NCI-H1694 (cell line): ENCODE data around the gene TMEM131L.
"Not testable (repeated sequence)": the region's sequence is repeated elsewhere in the genome, so short reads cannot be mapped to it uniquely, and the experiment has no call there.

Experiments used
- DNase-seq: peaks from one replicate; lab custom pipeline; 2025; lab: John Stamatoyannopoulos, UW

Gene TMEM131L

GRCh38 chr4:153507310-153508073 lies 41.3 kb downstream of the TMEM131L start:
- DNase-seq = no peak

DNA sequence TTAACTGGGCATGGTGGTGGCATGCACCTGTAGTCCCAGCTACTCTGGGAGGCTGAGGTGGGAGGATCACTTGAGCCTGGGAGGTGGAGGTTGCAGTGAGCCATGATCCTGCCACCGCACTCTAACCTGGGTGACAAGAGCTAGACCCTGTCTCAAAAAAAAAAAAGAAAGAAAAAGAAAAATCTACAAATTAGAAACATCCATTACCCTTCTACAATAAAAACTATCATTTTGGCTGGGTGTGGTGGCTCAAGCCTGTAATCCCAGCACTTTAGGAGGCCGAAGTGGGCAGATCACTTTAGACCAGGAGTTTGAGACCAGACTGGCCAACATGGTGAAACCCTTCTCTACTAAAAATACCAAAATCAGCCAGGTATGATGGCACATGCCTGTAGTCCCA lies 43.1 kb downstream of the TMEM131L start:
- not testable (repeated sequence) for DNase-seq

GRCh38 chr4:153509724-153510123 lies 43.6 kb downstream of the TMEM131L start:
- no peak for DNase-seq

DNA sequence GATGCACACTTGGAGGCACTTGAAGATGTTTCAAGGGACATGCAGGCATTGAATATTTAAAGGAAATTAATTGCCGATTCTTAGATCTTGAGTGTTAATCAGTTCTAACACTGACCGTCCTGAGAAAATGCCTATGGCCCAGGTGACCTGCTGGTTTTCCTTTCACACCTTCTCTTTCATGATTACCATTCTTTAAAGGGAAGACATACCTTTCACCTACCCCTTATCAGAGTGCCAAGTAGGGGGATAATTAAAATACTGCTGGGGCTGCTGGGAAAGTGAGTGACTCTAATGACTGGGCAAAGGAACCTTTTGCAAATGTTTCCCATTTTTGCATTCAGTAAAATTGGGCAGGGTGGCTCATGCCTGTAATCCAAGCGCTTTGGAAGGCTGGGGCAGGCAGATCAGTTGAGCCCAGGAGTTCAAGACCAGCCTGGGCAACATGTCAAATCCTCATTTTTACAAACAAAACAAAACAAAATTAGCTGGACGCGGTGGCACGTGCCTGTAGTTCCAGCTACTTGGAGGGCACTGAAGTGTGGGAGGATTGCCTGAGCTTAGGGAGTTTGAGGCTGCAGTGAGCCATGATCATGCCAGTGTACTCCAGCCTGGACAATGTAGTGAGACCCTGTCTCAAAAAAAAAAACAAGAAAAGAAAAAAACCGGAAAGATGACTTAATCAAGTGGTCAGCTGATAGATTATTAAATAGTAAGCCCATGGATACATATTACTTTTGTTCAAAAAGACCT lies 44.3 kb downstream of the TMEM131L start:
- DNase-seq = no peak

- no peak for DNase-seq
Measured at GRCh38 chr4:153511104-153511503, 44.9 kb downstream of the TMEM131L start.

DNA sequence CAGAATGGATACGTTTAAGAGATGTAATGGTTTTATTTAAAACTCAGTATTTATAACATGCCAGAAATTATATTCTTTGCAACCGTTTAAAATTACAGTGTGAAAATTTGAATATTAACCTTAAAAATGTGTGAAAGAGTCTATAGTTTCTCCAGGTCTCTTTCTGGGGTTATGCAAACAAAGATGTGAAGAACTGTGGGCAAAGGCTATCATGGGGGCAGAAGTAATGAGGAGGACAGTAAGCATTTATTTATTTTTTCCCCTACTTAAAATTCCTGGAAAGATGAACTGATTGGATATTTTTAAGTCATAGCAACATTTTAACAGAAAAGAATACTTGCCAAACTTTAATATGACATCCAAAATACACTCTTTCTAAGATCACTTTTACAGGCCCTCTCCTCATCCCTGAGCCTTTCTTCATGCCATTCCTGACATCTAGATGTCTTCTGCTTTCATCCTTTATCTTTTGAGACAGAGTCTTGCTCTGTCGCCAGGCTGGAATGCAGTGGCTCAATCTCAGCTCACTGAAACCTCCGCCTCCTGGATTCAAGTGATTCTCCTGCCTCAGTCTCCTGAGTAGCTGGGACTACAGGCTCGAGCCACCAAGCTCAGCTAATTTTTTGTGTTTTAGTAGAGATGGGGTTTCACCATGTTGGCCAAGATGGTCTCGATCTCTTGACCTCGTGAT lies 46.1 kb downstream of the TMEM131L start:
- DNase-seq = no peak

DNA sequence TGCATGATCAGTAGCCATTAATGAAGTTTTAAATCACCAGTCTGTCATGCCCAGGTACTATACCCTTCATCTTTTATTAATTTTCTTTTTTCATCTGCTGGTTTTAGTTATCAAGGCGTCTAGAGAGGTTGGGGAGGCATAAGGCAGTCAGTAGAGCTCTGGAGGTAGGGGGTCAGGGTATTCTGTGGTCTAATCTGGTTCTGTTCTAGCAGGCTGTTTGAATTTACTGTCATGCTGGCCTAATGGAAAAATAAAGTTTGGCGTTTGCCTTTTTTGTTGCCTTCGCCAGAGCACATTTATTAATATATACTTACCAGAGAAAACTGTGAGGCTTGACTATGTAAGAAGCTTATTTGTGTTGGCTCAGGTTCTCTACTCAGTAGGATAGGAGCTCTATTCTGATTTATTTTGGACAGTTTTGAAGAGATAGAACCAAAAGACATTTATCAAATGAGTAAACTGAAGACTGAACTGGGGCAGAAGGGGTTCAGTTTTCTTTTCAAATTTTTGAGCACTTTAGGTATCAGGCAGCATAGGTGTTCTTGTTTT lies 46.9 kb downstream of the TMEM131L start:
- no peak for DNase-seq

DNA sequence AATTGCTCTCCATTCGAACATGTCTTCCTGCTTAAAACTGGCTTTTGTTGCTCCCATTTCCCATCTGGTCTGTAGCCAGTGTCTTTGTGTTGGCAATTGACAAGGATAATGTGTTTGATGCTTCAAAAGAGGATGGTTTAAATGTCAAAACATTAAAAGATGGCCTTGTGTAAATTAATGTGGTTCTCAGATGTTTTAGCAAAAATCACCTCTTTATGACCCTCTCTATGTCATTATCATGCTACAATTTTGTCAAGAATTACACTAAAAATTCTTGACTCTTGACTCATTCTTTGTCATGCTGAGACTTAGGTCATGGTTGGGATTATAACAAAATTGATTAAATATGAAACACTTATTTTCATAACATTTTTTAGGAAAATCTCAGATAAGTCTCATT lies 47.4 kb downstream of the TMEM131L start:
- DNase-seq = no peak

DNA sequence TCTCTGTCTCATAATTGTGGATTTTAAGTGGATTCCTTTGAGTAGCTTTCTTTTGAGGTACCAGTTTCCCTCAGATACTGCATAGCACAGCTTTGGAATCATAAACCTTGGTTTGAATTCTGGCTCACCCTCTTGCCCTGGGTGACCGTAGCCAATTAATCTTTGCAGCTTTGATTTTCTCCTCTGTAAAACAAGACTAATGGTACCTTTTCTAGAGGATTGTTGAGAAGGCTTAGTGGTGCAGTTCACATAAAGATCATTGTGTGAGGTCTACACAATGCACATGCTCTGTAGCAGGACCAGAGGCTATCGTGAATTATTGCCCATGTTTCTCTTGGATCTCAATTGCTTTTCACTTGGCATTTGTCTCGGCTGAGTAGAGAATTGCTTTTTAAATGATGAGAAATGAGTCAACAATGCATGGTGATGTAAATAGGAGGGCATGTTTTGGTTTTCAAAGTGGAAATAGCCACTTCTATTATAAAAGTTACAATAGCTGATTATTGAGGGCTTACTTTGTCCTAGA lies 47.9 kb downstream of the TMEM131L start:
- DNase-seq = no peak

GRCh38 chr4:153514688-153515426 lies 48.7 kb downstream of the TMEM131L start:
- DNase-seq = no peak

DNA sequence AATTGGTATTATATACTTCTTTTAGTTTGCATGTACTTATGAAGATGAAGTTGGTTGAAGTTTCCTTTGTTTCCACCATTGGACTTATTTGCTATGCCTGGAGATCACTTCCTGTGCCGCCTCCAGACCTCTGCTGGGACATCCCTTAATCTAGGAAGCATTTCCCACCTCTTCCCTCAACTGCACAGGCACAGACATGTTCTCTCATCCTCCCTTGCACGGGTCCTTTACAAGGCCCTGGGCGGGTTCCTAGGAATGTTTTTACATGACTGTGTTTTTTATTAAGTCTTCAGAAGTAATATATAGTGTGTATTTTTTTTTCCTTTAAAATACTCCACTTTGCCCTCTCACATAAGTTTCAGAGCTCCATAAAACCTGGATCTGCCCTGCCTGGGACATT lies 51.0 kb downstream of the TMEM131L start:
- no peak for DNase-seq

- no peak for DNase-seq
Measured at GRCh38 chr4:153518001-153518400, 51.8 kb downstream of the TMEM131L start.

GRCh38 chr4:153518637-153519389 lies 52.7 kb downstream of the TMEM131L start:
- DNase-seq = no peak

GRCh38 chr4:153519687-153520086 lies 53.5 kb downstream of the TMEM131L start:
- DNase-seq = no peak

DNA sequence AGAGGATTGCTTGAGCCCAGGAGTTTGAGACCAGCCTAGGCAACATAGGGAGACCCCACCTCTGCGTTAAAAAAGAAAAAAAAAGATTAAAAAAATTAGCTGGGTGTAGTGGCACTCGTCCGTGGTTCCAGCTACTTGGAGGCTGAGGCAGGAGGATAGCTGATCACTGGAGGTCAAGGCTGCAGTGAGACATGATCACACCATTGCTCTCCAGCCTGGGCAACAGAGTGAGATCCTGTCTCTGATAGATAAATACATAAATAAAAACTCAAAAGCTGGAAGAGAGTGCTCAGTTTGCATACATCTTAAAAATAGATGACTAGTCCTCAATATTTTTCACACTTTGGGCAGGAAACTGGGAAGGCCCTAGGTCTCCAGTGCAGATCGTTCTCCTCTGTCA lies 54.1 kb downstream of the TMEM131L start:
- no peak for DNase-seq

GRCh38 chr4:153520801-153521329 lies 54.7 kb downstream of the TMEM131L start:
- DNase-seq = no peak

GRCh38 chr4:153521478-153521877 lies 55.3 kb downstream of the TMEM131L start:
- no peak for DNase-seq

GRCh38 chr4:153521999-153522801 lies 56.0 kb downstream of the TMEM131L start:
- DNase-seq = no peak

GRCh38 chr4:153522802-153523094 lies 56.6 kb downstream of the TMEM131L start:
- DNase-seq = no peak
